K562 (cell line): Measurements from ENCODE around the gene GBA2.

Source experiments
- BRCA1 ChIP-seq, 2 experiments: fragments of 450-650 bp in 1 of 2; sonication (generic) in 1 of 2; formaldehyde crosslinking in 1 of 2; IDR thresholded peaks; 2 replicates each; pipeline versions ENCODE4 v1.5.0 to v1.6.1; 2017 to 2020; ENCODE audit warnings: mild to moderate bottlenecking in 1 of 2, missing genetic modification reagents in 1 of 2
- CBX8 ChIP-seq: fragments of 200-600 bp; sonication (generic); IDR thresholded peaks from 2 replicates; pipeline ENCODE4 v1.6.1; 2012; ENCODE audit warnings: borderline replicate concordance, mixed run types, low read depth, mild to moderate bottlenecking, moderate library complexity, mixed read lengths, low read length, control low read depth, inconsistent platforms; ENCODE audit not compliant: poor library complexity, severe bottlenecking; ENCODE audit errors: extremely low read depth
- MYNN ChIP-seq, 2 experiments: sonication (generic); formaldehyde crosslinking in 1 of 2; IDR thresholded peaks; 2 replicates each; pipeline versions ENCODE4 v1.5.0 to v1.6.1; 2016 to 2020; ENCODE audit warnings: antibody characterized with exemption in 1 of 2, missing genetic modification reagents in 1 of 2
- TF ChIP-seq, protein P1 (sequence below): fragments of 250-450 bp; sonication (Bioruptor Pico); IDR thresholded peaks from 2 replicates; pipeline ENCODE4 v1.5.0; 2021
- TF ChIP-seq, protein P2 (sequence below): sonication (generic); formaldehyde crosslinking; IDR thresholded peaks from 2 replicates; pipeline ENCODE4 v1.9.0; 2022; ENCODE audit warnings: mild to moderate bottlenecking, missing genetic modification reagents
- TF ChIP-seq, protein P3 (sequence below), 3 experiments: IDR thresholded peaks in 2 of 3; conservative IDR thresholded peaks in 1 of 3; 2 replicates each; pipeline ENCODE4 v1.5.1; 2011 to 2012; ENCODE audit warnings: low read length in 3 of 3, mild to moderate bottlenecking in 3 of 3, control low read depth in 2 of 3, improper control_type of control experiment in 1 of 3, inconsistent platforms in 1 of 3, low read depth in 1 of 3, mixed read lengths in 1 of 3, moderate library complexity in 1 of 3; ENCODE audit not compliant: insufficient read depth in 2 of 3
- TF ChIP-seq, protein P4 (sequence below): fragments of 450-650 bp; IDR thresholded peaks from 2 replicates; pipeline ENCODE4 v1.6.1; 2016; ENCODE audit warnings: low read depth

- TF ChIP-seq, protein P1, sequence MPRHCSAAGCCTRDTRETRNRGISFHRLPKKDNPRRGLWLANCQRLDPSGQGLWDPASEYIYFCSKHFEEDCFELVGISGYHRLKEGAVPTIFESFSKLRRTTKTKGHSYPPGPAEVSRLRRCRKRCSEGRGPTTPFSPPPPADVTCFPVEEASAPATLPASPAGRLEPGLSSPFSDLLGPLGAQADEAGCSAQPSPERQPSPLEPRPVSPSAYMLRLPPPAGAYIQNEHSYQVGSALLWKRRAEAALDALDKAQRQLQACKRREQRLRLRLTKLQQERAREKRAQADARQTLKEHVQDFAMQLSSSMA (CRISPR knock-in tag) = no peak
- TF ChIP-seq, protein P2, sequence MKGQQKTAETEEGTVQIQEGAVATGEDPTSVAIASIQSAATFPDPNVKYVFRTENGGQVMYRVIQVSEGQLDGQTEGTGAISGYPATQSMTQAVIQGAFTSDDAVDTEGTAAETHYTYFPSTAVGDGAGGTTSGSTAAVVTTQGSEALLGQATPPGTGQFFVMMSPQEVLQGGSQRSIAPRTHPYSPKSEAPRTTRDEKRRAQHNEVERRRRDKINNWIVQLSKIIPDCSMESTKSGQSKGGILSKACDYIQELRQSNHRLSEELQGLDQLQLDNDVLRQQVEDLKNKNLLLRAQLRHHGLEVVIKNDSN (CRISPR knock-in tag) = no peak
- peak; percentile 28; the same call in 1 of the 2 replicates for TF ChIP-seq MYNN (IDR thresholded peaks at IDR 0.05)
- TF ChIP-seq MYNN (CRISPR knock-in tag; IDR thresholded peaks at IDR 0.05) = no peak
- TF ChIP-seq, protein P3, sequence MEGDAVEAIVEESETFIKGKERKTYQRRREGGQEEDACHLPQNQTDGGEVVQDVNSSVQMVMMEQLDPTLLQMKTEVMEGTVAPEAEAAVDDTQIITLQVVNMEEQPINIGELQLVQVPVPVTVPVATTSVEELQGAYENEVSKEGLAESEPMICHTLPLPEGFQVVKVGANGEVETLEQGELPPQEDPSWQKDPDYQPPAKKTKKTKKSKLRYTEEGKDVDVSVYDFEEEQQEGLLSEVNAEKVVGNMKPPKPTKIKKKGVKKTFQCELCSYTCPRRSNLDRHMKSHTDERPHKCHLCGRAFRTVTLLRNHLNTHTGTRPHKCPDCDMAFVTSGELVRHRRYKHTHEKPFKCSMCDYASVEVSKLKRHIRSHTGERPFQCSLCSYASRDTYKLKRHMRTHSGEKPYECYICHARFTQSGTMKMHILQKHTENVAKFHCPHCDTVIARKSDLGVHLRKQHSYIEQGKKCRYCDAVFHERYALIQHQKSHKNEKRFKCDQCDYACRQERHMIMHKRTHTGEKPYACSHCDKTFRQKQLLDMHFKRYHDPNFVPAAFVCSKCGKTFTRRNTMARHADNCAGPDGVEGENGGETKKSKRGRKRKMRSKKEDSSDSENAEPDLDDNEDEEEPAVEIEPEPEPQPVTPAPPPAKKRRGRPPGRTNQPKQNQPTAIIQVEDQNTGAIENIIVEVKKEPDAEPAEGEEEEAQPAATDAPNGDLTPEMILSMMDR (IDR thresholded peaks at IDR 0.05 in 2 of 3, conservative IDR thresholded peaks at IDR 0.05 in 1 of 3; ENCODE audit: insufficient read depth in 2 of 3, low read depth in 1 of 3, low read length in 3 of 3) = peak; percentile 56 to 67 (median 64)
- no peak for TF ChIP-seq CBX8
- TF ChIP-seq BRCA1 (IDR thresholded peaks at IDR 0.05) = no peak
- TF ChIP-seq BRCA1 (CRISPR knock-in tag; IDR thresholded peaks at IDR 0.05) = no peak
- TF ChIP-seq, protein P4, sequence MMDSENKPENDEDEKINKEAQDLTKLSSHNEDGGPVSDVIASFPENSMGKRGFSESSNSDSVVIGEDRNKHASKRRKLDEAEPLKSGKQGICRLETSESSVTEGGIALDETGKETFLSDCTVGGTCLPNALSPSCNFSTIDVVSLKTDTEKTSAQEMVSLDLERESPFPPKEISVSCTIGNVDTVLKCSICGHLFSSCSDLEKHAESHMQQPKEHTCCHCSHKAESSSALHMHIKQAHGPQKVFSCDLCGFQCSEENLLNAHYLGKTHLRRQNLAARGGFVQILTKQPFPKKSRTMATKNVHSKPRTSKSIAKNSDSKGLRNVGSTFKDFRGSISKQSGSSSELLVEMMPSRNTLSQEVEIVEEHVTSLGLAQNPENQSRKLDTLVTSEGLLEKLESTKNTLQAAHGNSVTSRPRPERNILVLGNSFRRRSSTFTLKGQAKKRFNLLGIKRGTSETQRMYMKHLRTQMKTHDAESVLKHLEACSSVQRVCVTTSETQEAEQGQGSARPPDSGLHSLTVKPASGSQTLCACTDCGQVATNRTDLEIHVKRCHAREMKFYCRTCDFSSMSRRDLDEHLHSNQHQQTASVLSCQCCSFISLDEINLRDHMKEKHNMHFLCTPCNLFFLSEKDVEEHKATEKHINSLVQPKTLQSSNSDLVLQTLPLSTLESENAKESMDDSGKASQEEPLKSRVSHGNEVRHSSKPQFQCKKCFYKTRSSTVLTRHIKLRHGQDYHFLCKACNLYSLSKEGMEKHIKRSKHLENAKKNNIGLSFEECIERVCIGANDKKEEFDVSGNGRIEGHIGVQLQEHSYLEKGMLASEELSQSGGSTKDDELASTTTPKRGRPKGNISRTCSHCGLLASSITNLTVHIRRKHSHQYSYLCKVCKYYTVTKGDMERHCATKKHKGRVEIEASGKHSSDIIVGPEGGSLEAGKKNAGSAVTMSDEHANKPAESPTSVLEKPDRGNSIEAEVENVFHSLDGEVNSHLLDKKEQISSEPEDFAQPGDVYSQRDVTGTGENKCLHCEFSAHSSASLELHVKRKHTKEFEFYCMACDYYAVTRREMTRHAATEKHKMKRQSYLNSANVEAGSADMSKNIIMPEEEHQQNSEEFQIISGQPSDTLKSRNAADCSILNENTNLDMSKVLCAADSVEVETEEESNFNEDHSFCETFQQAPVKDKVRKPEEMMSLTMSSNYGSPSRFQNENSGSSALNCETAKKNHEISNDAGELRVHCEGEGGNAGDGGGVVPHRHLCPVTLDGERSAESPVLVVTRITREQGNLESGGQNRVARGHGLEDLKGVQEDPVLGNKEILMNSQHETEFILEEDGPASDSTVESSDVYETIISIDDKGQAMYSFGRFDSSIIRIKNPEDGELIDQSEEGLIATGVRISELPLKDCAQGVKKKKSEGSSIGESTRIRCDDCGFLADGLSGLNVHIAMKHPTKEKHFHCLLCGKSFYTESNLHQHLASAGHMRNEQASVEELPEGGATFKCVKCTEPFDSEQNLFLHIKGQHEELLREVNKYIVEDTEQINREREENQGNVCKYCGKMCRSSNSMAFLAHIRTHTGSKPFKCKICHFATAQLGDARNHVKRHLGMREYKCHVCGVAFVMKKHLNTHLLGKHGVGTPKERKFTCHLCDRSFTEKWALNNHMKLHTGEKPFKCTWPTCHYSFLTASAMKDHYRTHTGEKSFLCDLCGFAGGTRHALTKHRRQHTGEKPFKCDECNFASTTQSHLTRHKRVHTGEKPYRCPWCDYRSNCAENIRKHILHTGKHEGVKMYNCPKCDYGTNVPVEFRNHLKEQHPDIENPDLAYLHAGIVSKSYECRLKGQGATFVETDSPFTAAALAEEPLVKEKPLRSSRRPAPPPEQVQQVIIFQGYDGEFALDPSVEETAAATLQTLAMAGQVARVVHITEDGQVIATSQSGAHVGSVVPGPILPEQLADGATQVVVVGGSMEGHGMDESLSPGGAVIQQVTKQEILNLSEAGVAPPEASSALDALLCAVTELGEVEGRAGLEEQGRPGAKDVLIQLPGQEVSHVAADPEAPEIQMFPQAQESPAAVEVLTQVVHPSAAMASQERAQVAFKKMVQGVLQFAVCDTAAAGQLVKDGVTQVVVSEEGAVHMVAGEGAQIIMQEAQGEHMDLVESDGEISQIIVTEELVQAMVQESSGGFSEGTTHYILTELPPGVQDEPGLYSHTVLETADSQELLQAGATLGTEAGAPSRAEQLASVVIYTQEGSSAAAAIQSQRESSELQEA = no peak
Observed at GRCh38 chr9:35729700-35730485, 19.1 kb downstream of the GBA2 start.
